Measurements from ENCODE around the gene TMEM17. TPM values are rescaled to one million over a fixed set of nuclear protein-coding genes. Genes with fewer than 3 reads are reported as not detected.

The TMEM17 gene
- total RNA-seq, 2 donors from 2014 or later: not detected

- no peak overlapping the region for H3K4me3 Mint-ChIP-seq
Measured at GRCh38 chr2:62499430-62500060, 6.5 kb downstream of the TMEM17 start.

DNA sequence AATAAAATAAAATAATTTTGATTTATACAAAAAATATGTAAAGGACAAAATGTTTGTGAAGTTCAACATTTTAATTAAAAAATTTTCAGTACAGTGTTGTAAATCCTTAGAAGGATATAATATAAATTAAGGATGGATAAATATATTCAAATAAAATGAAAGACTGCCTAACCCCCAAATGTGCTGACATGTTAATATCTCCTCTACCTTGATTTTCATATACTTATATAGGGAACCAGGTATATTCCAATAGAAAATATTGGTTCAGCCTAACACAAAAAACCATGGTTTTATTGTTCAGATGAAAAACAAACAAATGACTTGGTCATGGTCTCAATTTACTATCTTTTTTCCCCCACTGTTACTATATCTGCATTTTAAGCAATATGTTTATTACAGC lies 7.3 kb downstream of the TMEM17 start:
- H3K4me1 Mint-ChIP-seq: no peaks in the 10 kb centered on the region
- no peak for DNase-seq
- no peak overlapping the region for H3K4me3 Mint-ChIP-seq
- no peak overlapping the region for H3K27ac Mint-ChIP-seq
- no peaks in the 10 kb centered on the region for H3K36me3 Mint-ChIP-seq (ENCODE audit: low read depth)
- peaks cover 26% of the 10 kb centered on the region for H3K27me3 Mint-ChIP-seq
- H3K9me3 ChIP-seq (ENCODE audit: control insufficient read depth, low read length, poor library complexity, severe bottlenecking): no peaks in the 10 kb centered on the region
- no peak for ATAC-seq

More at GRCh38 chr2:62499430-62500060, 6.5 kb downstream of the TMEM17 start:
- H3K27ac Mint-ChIP-seq: no peak overlapping the region
- DNase-seq: no peak
- no peaks in the 10 kb centered on the region for H3K4me1 Mint-ChIP-seq
- peaks cover 24% of the 10 kb centered on the region for H3K27me3 Mint-ChIP-seq
- ATAC-seq: no peak
- no peaks in the 10 kb centered on the region for H3K36me3 Mint-ChIP-seq (ENCODE audit: low read depth)
- H3K9me3 ChIP-seq (ENCODE audit: control insufficient read depth, low read length, poor library complexity, severe bottlenecking): no peaks in the 10 kb centered on the region

DNA sequence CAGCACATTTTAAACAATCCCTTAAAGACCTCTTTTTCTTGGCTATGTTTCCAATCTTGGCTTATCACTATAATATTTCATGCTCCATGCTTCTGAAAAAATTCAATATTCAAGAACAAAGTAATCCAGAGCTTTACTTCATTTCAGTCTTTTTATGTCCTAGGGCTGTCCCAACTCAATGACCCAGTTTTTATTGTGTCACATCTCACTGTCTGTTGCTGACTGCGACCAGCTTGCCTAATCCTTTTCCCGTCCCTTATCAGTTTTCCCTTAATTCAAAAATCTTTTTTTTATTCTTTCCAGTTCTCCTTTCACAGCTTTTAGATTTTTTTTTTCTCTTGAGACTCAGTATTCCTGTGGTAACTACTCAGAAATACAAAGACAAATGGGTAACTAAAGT lies 10.2 kb downstream of the TMEM17 start:
- Mint-ChIP-seq H3K4me1 (no peaks in the 10 kb centered on the region), H3K4me3 (no peak overlapping the region), H3K27me3 (peaks cover 27% of the 10 kb centered on the region), H3K27ac (no peak overlapping the region), H3K36me3 (ENCODE audit: low read depth) (no peaks in the 10 kb centered on the region)
- DNase-seq (no peak), ATAC-seq (no peak)
- no peaks in the 10 kb centered on the region for H3K9me3 ChIP-seq (ENCODE audit: control insufficient read depth, low read length, poor library complexity, severe bottlenecking)

DNA sequence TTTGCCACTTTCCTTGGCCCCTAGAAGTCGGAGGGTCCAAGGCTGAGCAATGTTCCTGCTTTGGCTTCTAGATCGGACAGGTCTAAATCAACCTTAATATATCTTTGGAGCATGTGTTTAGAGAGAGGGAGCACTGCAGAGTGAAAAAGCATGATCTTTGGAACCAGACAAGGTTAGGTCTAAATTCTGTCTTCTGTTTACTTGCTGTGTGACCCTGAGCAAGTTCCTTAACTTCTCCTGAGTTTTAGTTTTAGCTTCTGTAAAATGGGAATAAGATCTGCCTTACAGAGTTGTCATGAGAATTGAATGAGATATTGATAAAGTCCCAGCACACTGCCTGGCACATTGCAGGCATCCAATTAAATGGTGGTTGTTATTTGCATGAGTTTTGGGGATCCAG lies 13.9 kb downstream of the TMEM17 start:
- H3K27ac Mint-ChIP-seq: no peak overlapping the region
- DNase-seq: no peak
- H3K27me3 Mint-ChIP-seq: peaks cover 30% of the 10 kb centered on the region
- ATAC-seq: no peak
- no peaks in the 10 kb centered on the region for H3K9me3 ChIP-seq (ENCODE audit: control insufficient read depth, low read length, poor library complexity, severe bottlenecking)
- H3K36me3 Mint-ChIP-seq (ENCODE audit: low read depth): no peaks in the 10 kb centered on the region
- H3K4me1 Mint-ChIP-seq: no peaks in the 10 kb centered on the region
- H3K4me3 Mint-ChIP-seq: no peak overlapping the region

DNA sequence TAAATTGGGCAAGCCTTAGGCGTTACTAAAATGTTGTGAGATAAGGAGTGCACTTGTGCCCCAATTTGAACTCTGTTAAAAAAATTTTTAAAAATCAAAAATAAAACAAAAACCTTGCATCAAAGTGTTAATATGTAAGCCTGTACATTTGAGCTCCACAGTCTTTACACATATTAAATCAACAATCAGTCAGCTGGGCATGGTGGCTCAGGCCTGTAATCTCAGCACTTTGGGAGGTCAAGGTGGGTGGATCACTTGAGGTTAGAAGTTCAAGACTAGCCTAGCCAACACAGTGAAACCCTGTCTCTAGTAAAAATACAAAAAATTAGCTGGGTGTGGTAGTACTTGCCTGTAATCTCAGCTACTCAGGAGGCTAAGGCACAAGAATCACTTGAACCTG lies 16.3 kb downstream of the TMEM17 start:
- peaks cover 38% of the 10 kb centered on the region for H3K27me3 Mint-ChIP-seq
- no peak overlapping the region for H3K27ac Mint-ChIP-seq
- DNase-seq: no peak
- H3K4me1 Mint-ChIP-seq: no peaks in the 10 kb centered on the region
- H3K9me3 ChIP-seq (ENCODE audit: control insufficient read depth, low read length, poor library complexity, severe bottlenecking): no peaks in the 10 kb centered on the region
- no peaks in the 10 kb centered on the region for H3K36me3 Mint-ChIP-seq (ENCODE audit: low read depth)
- ATAC-seq: no peak
- no peak overlapping the region for H3K4me3 Mint-ChIP-seq

GRCh38 chr2:62489162-62489561 lies 16.8 kb downstream of the TMEM17 start:
- no peaks in the 10 kb centered on the region for H3K9me3 ChIP-seq (ENCODE audit: control insufficient read depth, low read length, poor library complexity, severe bottlenecking)
- DNase-seq: no peak
- no peak overlapping the region for H3K27ac Mint-ChIP-seq
- H3K27me3 Mint-ChIP-seq: peaks cover 38% of the 10 kb centered on the region
- H3K4me1 Mint-ChIP-seq: no peaks in the 10 kb centered on the region
- no peak overlapping the region for H3K4me3 Mint-ChIP-seq
- no peaks in the 10 kb centered on the region for H3K36me3 Mint-ChIP-seq (ENCODE audit: low read depth)
- ATAC-seq: no peak

DNA sequence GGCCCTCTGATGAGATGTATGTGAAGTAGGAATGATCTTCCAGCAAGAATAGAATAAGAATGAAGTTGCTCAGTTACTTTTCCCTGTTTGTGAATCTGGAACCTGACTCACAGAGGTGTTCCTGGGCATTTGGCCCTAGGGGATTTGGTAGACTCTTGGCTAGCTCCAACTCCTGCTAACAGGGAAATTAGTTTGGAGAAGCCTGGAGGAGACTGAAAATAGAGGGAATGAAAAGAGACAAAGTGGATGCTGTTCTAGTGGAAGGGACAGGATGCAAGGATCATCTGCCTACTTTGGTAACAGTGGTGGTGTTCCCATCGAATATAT lies 19.6 kb downstream of the TMEM17 start:
- no peak overlapping the region for H3K27ac Mint-ChIP-seq
- no peak for ATAC-seq
- H3K27me3 Mint-ChIP-seq: peaks cover 31% of the 10 kb centered on the region
- H3K36me3 Mint-ChIP-seq (ENCODE audit: low read depth): no peaks in the 10 kb centered on the region
- H3K4me1 Mint-ChIP-seq: no peaks in the 10 kb centered on the region
- DNase-seq: no peak
- H3K4me3 Mint-ChIP-seq: no peak overlapping the region
- no peaks in the 10 kb centered on the region for H3K9me3 ChIP-seq (ENCODE audit: control insufficient read depth, low read length, poor library complexity, severe bottlenecking)

- Mint-ChIP-seq H3K4me3 (no peak overlapping the region), H3K4me1 (no peaks in the 10 kb centered on the region), H3K36me3 (ENCODE audit: low read depth) (no peaks in the 10 kb centered on the region), H3K27me3 (peaks cover 34% of the 10 kb centered on the region), H3K27ac (no peak overlapping the region)
- H3K9me3 ChIP-seq (ENCODE audit: control insufficient read depth, low read length, poor library complexity, severe bottlenecking): no peaks in the 10 kb centered on the region
- ATAC-seq: no peak
- DNase-seq: no peak
Measured at GRCh38 chr2:62485761-62486438, 20.1 kb downstream of the TMEM17 start.

GRCh38 chr2:62482558-62483352 lies 23.2 kb downstream of the TMEM17 start:
- ATAC-seq (no peak), DNase-seq (no peak)
- H3K27me3 Mint-ChIP-seq: peaks cover 38% of the 10 kb centered on the region
- no peak overlapping the region for H3K4me3 Mint-ChIP-seq
- H3K27ac Mint-ChIP-seq: no peak overlapping the region
- no peaks in the 10 kb centered on the region for H3K4me1 Mint-ChIP-seq
- H3K36me3 Mint-ChIP-seq (ENCODE audit: low read depth): no peaks in the 10 kb centered on the region
- no peaks in the 10 kb centered on the region for H3K9me3 ChIP-seq (ENCODE audit: control insufficient read depth, low read length, poor library complexity, severe bottlenecking)

DNA sequence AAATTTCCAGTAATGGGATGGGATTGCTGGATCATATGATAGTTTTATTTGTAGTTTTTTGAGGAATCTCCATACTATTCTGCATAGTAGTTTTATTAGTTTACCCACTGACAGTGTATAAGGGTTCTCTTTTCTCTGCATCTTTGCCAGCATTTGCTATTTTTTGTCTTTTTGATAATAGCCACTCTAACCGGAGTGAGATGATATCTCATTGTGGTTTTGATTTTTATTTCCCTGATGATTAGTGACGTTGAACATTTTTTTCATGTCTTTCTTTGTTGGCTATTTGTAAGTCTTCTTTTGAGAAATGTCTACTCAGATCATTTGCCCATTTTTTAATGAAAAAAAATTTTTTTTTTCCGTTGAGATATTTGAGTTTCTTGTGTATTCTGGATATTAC lies 26.1 kb downstream of the TMEM17 start:
- H3K9me3 ChIP-seq (ENCODE audit: control insufficient read depth, low read length, poor library complexity, severe bottlenecking): no peaks in the 10 kb centered on the region
- Mint-ChIP-seq H3K4me1 (no peaks in the 10 kb centered on the region), H3K27ac (no peak overlapping the region), H3K4me3 (no peak overlapping the region), H3K27me3 (peaks cover 37% of the 10 kb centered on the region), H3K36me3 (ENCODE audit: low read depth) (peaks cover 2% of the 10 kb centered on the region)
- ATAC-seq (no peak), DNase-seq (no peak)

- ATAC-seq (no peak), DNase-seq (no peak)
- Mint-ChIP-seq H3K27ac (no peak overlapping the region), H3K4me3 (no peak overlapping the region), H3K4me1 (no peaks in the 10 kb centered on the region), H3K27me3 (peaks cover 51% of the 10 kb centered on the region), H3K36me3 (ENCODE audit: low read depth) (peaks cover 2% of the 10 kb centered on the region)
- H3K9me3 ChIP-seq (ENCODE audit: control insufficient read depth, low read length, poor library complexity, severe bottlenecking): no peaks in the 10 kb centered on the region
Measured at GRCh38 chr2:62478093-62478580, 27.9 kb downstream of the TMEM17 start.

DNA sequence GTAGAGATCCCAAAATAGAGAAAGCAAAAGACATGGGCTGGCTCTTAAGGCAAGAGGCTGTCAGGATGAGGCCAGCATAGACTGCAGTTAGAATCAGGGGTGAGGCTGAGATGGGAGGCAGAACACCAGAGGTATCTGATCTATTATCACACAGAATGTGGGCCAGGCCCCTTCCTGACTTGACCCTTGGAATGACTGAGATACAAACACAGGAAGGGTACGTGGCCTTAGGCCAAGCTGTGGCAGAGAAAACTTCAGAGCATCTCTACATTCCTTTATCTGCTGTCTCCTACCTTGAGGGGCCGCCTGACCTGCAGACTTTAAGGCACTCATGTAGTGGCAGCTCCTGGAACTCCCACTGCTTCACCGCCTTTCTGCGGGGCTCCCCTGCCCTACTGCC lies 28.4 kb downstream of the TMEM17 start:
- no peak overlapping the region for H3K27ac Mint-ChIP-seq
- ATAC-seq: no peak
- no peaks in the 10 kb centered on the region for H3K4me1 Mint-ChIP-seq
- peaks cover 53% of the 10 kb centered on the region for H3K27me3 Mint-ChIP-seq
- H3K36me3 Mint-ChIP-seq (ENCODE audit: low read depth): peaks cover 2% of the 10 kb centered on the region
- H3K9me3 ChIP-seq (ENCODE audit: control insufficient read depth, low read length, poor library complexity, severe bottlenecking): no peaks in the 10 kb centered on the region
- no peak overlapping the region for H3K4me3 Mint-ChIP-seq
- DNase-seq: no peak

DNA sequence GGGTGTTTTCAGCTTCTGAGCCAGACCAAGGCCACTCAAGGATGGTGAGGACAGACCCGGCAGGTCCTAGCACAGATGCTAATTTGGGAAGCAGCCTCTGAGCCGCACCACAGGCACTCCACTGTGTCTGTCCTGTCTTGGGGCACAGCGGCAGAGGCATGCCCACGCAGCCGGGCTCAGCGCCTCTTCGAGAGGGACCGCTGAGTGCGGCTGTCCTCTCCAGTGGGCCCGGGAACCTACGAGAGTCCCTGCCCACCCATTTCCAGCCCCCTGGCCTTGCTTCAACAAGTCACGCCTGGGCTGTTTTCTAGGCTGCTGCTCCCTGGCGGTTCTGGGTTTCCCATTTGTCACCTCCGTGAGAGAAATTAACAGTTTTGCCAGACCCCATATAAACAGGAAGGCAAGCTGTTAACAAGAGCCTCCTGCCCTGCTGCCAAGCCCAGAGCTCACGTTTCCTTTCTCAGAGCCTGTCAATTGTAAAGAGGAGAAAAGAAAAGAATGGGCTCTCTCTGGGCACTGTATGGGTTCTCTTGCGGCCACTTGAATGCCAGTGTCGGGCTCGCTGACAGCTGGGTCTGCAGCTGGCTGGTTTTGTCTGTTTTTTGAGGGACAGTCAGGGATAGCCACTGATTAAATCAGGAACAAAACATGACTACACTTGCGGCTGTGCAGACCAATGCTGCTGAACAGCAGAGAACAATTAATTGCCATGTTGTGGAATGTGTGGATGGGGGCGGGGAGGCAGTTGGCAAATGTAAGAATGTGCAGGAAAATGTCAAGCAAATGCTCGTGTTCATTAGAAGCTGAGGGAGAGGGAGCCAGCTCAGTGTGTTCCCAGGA lies 30.6 kb downstream of the TMEM17 start:
- peaks cover 62% of the 10 kb centered on the region for H3K27me3 Mint-ChIP-seq
- peak overlapping the region; percentile 21 for H3K4me3 Mint-ChIP-seq
- H3K4me1 Mint-ChIP-seq: no peaks in the 10 kb centered on the region
- no peaks in the 10 kb centered on the region for H3K9me3 ChIP-seq (ENCODE audit: control insufficient read depth, low read length, poor library complexity, severe bottlenecking)
- peak; percentile 18 for ATAC-seq
- no peak overlapping the region for H3K27ac Mint-ChIP-seq
- peaks cover 2% of the 10 kb centered on the region for H3K36me3 Mint-ChIP-seq (ENCODE audit: low read depth)
- no peak for DNase-seq
